ENCODE results near the gene AFTPH. TPM values are rescaled to one million over a fixed set of nuclear protein-coding genes. Genes with fewer than 3 reads are reported as not detected.

The AFTPH gene
- polyA plus RNA-seq, 1 of the 3 experiments (the other 2 are of a cell fraction) = 7.4 TPM

DNA sequence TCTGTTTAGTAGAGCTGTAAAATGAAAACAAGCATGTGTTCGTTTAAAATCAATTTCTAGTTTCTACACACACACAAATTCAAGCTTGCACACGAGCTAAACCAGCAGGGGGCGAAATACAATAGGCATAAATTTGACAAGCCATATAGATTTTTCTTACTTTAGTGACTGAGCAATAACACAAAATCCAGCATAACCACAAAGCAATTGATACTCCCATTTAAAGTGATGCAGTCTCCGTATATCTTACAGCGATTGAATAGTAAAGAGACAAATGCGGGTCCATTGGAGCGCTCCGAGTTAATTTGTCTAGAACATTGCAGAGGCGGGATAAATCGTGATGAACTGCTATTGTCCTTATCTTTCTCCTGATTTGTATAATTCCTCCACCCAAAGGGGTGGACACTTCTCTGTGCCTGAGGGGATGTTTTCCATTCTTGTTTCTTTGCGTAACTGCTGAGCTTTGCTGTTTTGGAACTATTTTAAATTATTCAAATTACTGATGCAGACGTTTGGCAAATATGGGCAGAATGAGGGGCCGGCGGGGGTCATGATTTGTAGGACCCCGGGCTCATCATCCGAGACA lies 1.2 kb upstream of the AFTPH start (continued):
- TF ChIP-seq, protein P1, sequence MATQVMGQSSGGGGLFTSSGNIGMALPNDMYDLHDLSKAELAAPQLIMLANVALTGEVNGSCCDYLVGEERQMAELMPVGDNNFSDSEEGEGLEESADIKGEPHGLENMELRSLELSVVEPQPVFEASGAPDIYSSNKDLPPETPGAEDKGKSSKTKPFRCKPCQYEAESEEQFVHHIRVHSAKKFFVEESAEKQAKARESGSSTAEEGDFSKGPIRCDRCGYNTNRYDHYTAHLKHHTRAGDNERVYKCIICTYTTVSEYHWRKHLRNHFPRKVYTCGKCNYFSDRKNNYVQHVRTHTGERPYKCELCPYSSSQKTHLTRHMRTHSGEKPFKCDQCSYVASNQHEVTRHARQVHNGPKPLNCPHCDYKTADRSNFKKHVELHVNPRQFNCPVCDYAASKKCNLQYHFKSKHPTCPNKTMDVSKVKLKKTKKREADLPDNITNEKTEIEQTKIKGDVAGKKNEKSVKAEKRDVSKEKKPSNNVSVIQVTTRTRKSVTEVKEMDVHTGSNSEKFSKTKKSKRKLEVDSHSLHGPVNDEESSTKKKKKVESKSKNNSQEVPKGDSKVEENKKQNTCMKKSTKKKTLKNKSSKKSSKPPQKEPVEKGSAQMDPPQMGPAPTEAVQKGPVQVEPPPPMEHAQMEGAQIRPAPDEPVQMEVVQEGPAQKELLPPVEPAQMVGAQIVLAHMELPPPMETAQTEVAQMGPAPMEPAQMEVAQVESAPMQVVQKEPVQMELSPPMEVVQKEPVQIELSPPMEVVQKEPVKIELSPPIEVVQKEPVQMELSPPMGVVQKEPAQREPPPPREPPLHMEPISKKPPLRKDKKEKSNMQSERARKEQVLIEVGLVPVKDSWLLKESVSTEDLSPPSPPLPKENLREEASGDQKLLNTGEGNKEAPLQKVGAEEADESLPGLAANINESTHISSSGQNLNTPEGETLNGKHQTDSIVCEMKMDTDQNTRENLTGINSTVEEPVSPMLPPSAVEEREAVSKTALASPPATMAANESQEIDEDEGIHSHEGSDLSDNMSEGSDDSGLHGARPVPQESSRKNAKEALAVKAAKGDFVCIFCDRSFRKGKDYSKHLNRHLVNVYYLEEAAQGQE (IDR thresholded peaks at IDR 0.05; ENCODE audit: low read depth, low read length) = no peak
- TF ChIP-seq, protein P2, sequence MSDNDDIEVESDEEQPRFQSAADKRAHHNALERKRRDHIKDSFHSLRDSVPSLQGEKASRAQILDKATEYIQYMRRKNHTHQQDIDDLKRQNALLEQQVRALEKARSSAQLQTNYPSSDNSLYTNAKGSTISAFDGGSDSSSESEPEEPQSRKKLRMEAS (IDR thresholded peaks at IDR 0.05; ENCODE audit: low read depth) = no peak
- TF ChIP-seq, protein P3, sequence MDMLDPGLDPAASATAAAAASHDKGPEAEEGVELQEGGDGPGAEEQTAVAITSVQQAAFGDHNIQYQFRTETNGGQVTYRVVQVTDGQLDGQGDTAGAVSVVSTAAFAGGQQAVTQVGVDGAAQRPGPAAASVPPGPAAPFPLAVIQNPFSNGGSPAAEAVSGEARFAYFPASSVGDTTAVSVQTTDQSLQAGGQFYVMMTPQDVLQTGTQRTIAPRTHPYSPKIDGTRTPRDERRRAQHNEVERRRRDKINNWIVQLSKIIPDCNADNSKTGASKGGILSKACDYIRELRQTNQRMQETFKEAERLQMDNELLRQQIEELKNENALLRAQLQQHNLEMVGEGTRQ (IDR thresholded peaks at IDR 0.05; ENCODE audit: borderline replicate concordance, low read depth, low read length) = no peak
- TF ChIP-seq EP300 (IDR thresholded peaks at IDR 0.05; ENCODE audit: borderline replicate concordance in 1 of 2, low read depth in 1 of 2, low read length in 1 of 2) (no peak), JUND (IDR thresholded peaks at IDR 0.05) (no peak), MXI1 (IDR thresholded peaks at IDR 0.05; ENCODE audit: low read depth, low read length) (peak; percentile 61; the same call in 1 of the 2 replicates), FOXJ3 (CRISPR knock-in tag; IDR thresholded peaks at IDR 0.05) (no peak), NRF1 (IDR thresholded peaks at IDR 0.05; ENCODE audit: low read depth, low read length) (no peak), POLR2AphosphoS5 (IDR thresholded peaks at IDR 0.05; ENCODE audit: low read depth, low read length) (no peak), YY1 (IDR thresholded peaks at IDR 0.05; ENCODE audit: low read depth) (no peak; the same call in 1 of the 2 replicates)

DNA sequence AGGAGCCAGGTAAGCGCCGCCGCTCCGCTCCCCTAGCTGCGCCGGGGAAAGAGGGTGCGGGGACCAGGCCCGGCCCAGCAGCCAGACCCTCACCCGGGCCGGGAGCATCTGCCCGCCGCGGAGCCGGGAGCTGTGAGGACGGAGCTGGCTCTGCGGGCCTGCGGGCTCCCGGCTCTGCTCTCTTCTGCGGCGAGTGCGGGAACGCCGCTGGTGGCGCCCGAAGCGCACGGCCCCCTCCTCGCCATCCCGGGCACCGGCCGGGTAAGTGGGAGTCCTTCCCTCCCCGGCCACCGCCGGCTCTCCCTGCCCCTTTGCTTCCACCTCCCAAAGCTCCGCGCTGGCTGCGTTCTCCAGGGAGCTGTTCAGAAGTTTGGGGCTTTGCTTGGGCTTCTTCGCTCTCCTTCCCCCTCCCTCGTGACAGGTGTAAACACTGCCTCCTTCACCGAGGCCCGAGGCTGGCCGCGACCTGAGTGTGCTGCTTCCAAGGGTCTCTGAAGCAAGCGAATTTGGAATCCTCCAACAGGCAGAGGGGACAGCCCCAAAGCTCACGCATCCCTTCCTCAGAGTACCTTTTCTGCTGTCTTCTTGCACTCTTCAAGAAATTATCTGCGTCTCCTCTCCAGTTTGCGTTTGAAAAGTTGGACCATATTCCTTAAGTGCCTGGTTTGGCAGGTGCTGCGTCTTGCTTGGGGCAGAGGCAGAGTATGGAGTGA lies 632 bp downstream of the AFTPH start:
- H3K79me2 ChIP-seq (ENCODE audit: insufficient read depth) = peaks cover 54% of the 10 kb centered on the region
- TF ChIP-seq FOXJ3 (CRISPR knock-in tag; IDR thresholded peaks at IDR 0.05) = no peak
- TF ChIP-seq, protein P4, sequence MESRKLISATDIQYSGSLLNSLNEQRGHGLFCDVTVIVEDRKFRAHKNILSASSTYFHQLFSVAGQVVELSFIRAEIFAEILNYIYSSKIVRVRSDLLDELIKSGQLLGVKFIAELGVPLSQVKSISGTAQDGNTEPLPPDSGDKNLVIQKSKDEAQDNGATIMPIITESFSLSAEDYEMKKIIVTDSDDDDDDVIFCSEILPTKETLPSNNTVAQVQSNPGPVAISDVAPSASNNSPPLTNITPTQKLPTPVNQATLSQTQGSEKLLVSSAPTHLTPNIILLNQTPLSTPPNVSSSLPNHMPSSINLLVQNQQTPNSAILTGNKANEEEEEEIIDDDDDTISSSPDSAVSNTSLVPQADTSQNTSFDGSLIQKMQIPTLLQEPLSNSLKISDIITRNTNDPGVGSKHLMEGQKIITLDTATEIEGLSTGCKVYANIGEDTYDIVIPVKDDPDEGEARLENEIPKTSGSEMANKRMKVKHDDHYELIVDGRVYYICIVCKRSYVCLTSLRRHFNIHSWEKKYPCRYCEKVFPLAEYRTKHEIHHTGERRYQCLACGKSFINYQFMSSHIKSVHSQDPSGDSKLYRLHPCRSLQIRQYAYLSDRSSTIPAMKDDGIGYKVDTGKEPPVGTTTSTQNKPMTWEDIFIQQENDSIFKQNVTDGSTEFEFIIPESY (IDR thresholded peaks at IDR 0.05; ENCODE audit: borderline replicate concordance, low read depth) = no peak
- TF ChIP-seq EZH2phosphoT487 (IDR thresholded peaks at IDR 0.05; ENCODE audit: borderline replicate concordance, low read depth) = no peak
- TF ChIP-seq, protein P1 (IDR thresholded peaks at IDR 0.05; ENCODE audit: low read depth, low read length) = no peak
- no peak for TF ChIP-seq YY1 (IDR thresholded peaks at IDR 0.05; ENCODE audit: low read depth)
- TF ChIP-seq, protein P5, sequence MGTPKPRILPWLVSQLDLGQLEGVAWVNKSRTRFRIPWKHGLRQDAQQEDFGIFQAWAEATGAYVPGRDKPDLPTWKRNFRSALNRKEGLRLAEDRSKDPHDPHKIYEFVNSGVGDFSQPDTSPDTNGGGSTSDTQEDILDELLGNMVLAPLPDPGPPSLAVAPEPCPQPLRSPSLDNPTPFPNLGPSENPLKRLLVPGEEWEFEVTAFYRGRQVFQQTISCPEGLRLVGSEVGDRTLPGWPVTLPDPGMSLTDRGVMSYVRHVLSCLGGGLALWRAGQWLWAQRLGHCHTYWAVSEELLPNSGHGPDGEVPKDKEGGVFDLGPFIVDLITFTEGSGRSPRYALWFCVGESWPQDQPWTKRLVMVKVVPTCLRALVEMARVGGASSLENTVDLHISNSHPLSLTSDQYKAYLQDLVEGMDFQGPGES (IDR thresholded peaks at IDR 0.05; ENCODE audit: low read depth, low read length) = no peak
- TF ChIP-seq CHD2 (IDR thresholded peaks at IDR 0.05; ENCODE audit: low read length, partially characterized antibody) = no peak
- no peak for TF ChIP-seq ELF1 (IDR thresholded peaks at IDR 0.05)
- no peak for TF ChIP-seq GABPA (IDR thresholded peaks at IDR 0.05; ENCODE audit: low read depth)

More for the DNA sequence above, 632 bp downstream of the AFTPH start:
- Histone ChIP-seq H3K4me2 (peak overlapping the region; percentile 99), H3K36me3 (replicated peaks in 1 of 2; ENCODE audit: control insufficient read depth in 1 of 2, insufficient read depth in 2 of 2, low read length in 1 of 2) (peaks cover 0 to 3% of the 10 kb centered on the region in 2 experiments), H3K27ac (ENCODE audit: low read depth in 2 of 2, low read length in 1 of 2) (peak overlapping the region; percentile 71 to 80), H3K27me3 (ENCODE audit: insufficient read depth) (peaks cover 4% of the 10 kb centered on the region; the same call in 1 of the 2 replicates), H3K4me3 (ENCODE audit: low read depth in 2 of 2, low read length in 1 of 2) (peak overlapping the region; percentile 88 to 94), H3K4me1 (ENCODE audit: control insufficient read depth in 1 of 2, insufficient read depth in 2 of 2, low read depth in 1 of 2, low read length in 1 of 2) (peaks cover 0 to 6% of the 10 kb centered on the region in 2 experiments; a peak in 2 of 4 replicates), H4K20me1 (ENCODE audit: insufficient read depth) (peaks cover 11% of the 10 kb centered on the region; the same call in 1 of the 2 replicates), H2AFZ (ENCODE audit: low read depth) (peak overlapping the region; percentile 80), H3K9me3 (no peaks in the 10 kb centered on the region), H3F3A (replicated peaks; ENCODE audit: insufficient read depth) (peaks cover 3% of the 10 kb centered on the region), H3K9ac (peak overlapping the region; percentile 82), H3K9me2 (no peaks in the 10 kb centered on the region)
- peak; percentile 78 for DNase-seq
- 2% methylated on average over 22 of the region's 48 CpGs for WGBS (ENCODE audit: low lambda C conversion rate)
- POLR2A ChIA-PET = interaction anchor here (0.9 to 2.1 kb wide), 2 partner anchors 129 to 324 kb away, joined by 3 to 10 read pairs; partner anchors contain the start of gene SERTAD2
- CTCF ChIA-PET = interaction anchor here (0.6 to 3.7 kb wide), 10 partner anchors 17 to 475 kb away, joined by 3 to 33 read pairs (median 4); partner anchors contain the start of gene SERTAD2
